ENCODE results near the gene SPTLC3. TPM values are rescaled to one million over a fixed set of nuclear protein-coding genes. Genes with fewer than 3 reads are reported as not detected.

SPTLC3 gene
- total RNA-seq, 1 donor from 2014 or later, result 2.2 TPM

- no peak for DNase-seq (ENCODE audit: low spot score)
- intact Hi-C loops (cut with DNase I), result no loop called here
These were observed 151.1 kb downstream of the SPTLC3 start for GRCh38 chr20:13159889-13160288.

- intact Hi-C loops (cut with DNase I), result no loop called here
- DNase-seq (ENCODE audit: low spot score), result no peak
These were observed 156.4 kb downstream of the SPTLC3 start for GRCh38 chr20:13165203-13165602.

DNA sequence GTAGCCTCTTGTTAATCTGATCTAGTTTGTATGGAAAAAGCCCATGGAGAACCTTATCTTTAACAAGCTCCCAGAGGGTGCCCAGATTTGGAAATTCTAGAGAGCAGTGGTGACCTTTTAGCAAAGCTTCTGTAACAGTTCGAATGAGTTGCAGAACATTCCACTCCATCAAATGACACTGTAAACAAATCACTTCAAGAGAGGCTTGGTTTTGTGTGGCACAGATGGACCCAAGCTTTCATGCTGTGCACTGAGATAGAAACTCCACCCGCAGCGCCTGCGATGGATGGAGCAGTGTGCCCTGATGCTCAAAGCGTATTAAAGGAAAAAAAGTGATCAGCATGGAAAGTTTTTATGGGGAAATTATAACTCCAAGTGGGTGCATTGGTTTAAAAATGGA, 157.2 kb downstream of the SPTLC3 start:
- no peak for DNase-seq (ENCODE audit: low spot score)
- intact Hi-C loops (cut with DNase I), result no loop called here

DNA sequence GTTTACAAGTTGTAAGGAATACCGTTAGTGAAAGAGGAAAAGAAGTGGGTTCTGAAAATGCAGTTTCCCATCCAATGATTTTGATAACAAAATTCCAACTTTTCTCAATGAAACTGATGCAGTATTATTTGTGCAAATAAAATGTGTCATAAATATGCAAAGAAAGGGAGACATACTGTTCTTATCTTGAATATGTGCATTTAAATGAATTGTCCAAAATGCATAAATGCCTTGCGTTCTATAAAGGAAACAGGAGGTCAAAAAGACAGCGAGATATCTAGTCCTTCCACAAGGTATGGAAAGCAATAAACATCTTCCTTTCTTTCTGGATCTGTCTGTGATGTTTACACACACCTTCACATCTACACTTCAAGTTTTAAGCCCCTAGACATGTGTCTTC, 157.7 kb downstream of the SPTLC3 start:
- intact Hi-C loops (cut with DNase I), result no loop called here
- DNase-seq (ENCODE audit: low spot score), result no peak

GRCh38 chr20:13169086-13169485, 160.3 kb downstream of the SPTLC3 start:
- no peak for DNase-seq (ENCODE audit: low spot score)

DNA sequence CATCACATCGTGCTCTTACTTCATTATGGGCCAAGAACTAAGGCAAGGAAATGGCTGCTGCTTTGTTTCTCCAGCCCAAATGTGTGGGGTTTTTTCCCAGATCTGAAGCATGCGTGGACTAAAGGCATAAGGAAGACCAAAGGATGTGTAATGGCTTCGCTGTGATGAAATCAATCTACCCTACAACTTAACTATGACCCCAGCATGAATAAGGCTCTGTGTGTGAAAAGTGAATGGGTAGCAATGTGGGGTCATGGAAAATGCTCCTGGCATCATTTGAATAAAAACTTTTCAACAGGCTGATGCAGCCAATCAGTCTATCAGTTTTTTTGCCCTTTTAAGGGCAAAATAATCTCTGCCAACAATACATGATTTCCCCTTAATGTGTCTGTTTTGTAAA, 162.0 kb downstream of the SPTLC3 start:
- DNase-seq (ENCODE audit: low spot score), result no peak
- intact Hi-C loops (cut with DNase I), result no loop called here

More at GRCh38 chr20:13169086-13169485, 160.3 kb downstream of the SPTLC3 start:
- intact Hi-C loops (cut with DNase I), result no loop called here

GRCh38 chr20:13173201-13173600, 164.4 kb downstream of the SPTLC3 start:
- intact Hi-C loops (cut with DNase I), result no loop called here
- no peak for DNase-seq (ENCODE audit: low spot score)

DNA sequence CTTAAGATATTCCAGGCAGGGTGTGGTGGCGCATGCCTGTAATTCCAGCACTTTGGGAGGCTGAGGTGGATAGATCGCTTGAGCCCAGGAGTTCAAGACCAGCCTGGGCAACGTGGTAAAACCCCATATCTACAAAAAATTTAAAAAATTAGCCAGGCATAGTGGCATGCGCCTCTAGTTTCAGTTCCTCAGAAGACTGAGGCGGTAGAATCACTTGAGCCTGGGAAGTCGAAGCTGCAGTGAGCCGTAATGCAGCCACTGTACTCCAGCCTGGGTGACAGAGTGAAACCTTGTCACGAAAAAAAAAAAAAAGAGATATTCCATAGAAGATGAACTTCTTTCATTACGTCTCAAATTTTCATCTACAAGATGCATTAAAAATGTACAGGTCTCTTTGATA, 165.6 kb downstream of the SPTLC3 start:
- no peak for DNase-seq (ENCODE audit: low spot score)
- intact Hi-C loops (cut with DNase I), result no loop called here

GRCh38 chr20:13180986-13181889, 172.5 kb downstream of the SPTLC3 start:
- intact Hi-C loops (cut with DNase I), result no loop called here
- DNase-seq (ENCODE audit: low spot score), result no peak

- no peak for DNase-seq (ENCODE audit: low spot score)
- intact Hi-C loops (cut with DNase I), result no loop called here
These were observed 174.2 kb downstream of the SPTLC3 start for GRCh38 chr20:13183005-13183404.

GRCh38 chr20:13186043-13186774, 177.4 kb downstream of the SPTLC3 start:
- DNase-seq (ENCODE audit: low spot score), result no peak
- intact Hi-C loops (cut with DNase I), result no loop called here

GRCh38 chr20:13187899-13188298, 179.1 kb downstream of the SPTLC3 start:
- intact Hi-C loops (cut with DNase I), result no loop called here
- no peak for DNase-seq (ENCODE audit: low spot score)

- intact Hi-C loops (cut with DNase I), result no loop called here
- no peak for DNase-seq (ENCODE audit: low spot score)
These were observed 190.5 kb downstream of the SPTLC3 start for GRCh38 chr20:13199279-13199678.

- DNase-seq (ENCODE audit: low spot score), result no peak
- intact Hi-C loops (cut with DNase I), result no loop called here
These were observed 192.2 kb downstream of the SPTLC3 start for GRCh38 chr20:13200767-13201500.

DNA sequence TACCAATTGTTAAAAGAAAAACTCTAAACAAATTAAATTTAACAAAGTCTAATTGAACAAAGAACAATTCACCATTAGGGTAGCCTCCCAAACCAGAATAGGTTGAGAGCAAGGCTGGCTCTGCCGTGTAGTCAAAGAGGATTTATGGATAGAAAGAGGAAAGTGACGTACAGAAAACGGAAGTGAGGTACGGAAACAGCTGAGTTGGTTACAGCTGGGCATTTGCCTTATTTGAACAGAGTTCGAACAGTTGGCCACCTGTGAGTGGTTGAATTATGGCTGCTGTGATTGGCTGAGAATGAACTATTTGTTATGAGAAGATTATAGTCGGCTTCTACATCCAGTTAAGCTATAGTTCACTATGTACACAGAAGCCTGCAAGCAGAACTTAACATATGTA, 193.8 kb downstream of the SPTLC3 start:
- DNase-seq (ENCODE audit: low spot score), result no peak
- intact Hi-C loops (cut with DNase I), result no loop called here

GRCh38 chr20:13205425-13205824, 196.7 kb downstream of the SPTLC3 start:
- no peak for DNase-seq (ENCODE audit: low spot score)
- intact Hi-C loops (cut with DNase I), result no loop called here

- no peak for DNase-seq (ENCODE audit: low spot score)
- intact Hi-C loops (cut with DNase I), result no loop called here
These were observed 197.2 kb downstream of the SPTLC3 start for GRCh38 chr20:13205848-13206434.

GRCh38 chr20:13207016-13207415, 198.2 kb downstream of the SPTLC3 start:
- intact Hi-C loops (cut with DNase I), result no loop called here
- no peak for DNase-seq (ENCODE audit: low spot score)

GRCh38 chr20:13211956-13212618, 203.3 kb downstream of the SPTLC3 start:
- intact Hi-C loops (cut with DNase I), result no loop called here
- DNase-seq (ENCODE audit: low spot score), result no peak
